NB4 (cell line): ENCODE results near the gene CFAP65.

Experiments
- POLR2A ChIP-seq: IDR thresholded peaks from 2 replicates; pipeline ENCODE4 v1.6.1; 2011; ENCODE audit warnings: mild to moderate bottlenecking; ENCODE audit not compliant: insufficient read length; ENCODE audit errors: extremely low read depth
- TF ChIP-seq, protein P1 (sequence below): IDR thresholded peaks from one replicate; pipeline ENCODE4 v1.5.1; 2012; ENCODE audit warnings: low read depth, low read length

DNA sequence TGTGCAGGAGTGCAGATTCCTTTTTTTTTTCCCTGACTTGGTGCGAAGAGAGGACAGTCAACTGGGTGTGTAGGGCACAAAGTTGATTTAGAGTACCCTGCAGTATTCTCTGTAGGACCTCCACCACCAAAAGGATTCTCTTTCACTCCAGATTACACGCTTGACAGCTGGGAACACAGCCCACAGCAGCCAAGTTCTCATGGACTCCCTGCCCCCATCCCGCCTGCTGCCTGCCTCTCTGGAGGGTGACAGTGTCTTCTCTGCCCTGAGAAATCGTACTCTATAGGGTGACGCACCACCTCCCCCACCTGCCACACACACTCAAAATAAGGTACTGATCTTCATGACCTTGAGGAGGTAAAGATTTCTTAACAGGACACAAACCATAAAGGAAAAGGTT is 46.0 kb upstream of the CFAP65 start:
- TF ChIP-seq POLR2A: no peak
- TF ChIP-seq, protein P1, sequence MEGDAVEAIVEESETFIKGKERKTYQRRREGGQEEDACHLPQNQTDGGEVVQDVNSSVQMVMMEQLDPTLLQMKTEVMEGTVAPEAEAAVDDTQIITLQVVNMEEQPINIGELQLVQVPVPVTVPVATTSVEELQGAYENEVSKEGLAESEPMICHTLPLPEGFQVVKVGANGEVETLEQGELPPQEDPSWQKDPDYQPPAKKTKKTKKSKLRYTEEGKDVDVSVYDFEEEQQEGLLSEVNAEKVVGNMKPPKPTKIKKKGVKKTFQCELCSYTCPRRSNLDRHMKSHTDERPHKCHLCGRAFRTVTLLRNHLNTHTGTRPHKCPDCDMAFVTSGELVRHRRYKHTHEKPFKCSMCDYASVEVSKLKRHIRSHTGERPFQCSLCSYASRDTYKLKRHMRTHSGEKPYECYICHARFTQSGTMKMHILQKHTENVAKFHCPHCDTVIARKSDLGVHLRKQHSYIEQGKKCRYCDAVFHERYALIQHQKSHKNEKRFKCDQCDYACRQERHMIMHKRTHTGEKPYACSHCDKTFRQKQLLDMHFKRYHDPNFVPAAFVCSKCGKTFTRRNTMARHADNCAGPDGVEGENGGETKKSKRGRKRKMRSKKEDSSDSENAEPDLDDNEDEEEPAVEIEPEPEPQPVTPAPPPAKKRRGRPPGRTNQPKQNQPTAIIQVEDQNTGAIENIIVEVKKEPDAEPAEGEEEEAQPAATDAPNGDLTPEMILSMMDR: no peak
